LNCaP clone FGC (cell line): ENCODE data around the gene CD247.

ENCODE experiments used
- DNase-seq: peaks from one replicate; pipeline ENCODE4 v3.0.0-alpha.2; 2011; ENCODE audit warnings: low read depth
- H3K4me3 ChIP-seq: 2 replicates; pipeline ENCODE4 v1.5.1; 2011; ENCODE audit warnings: mild to moderate bottlenecking, low read depth, low read length, control low read depth
- CTCF ChIP-seq: IDR thresholded peaks from 2 replicates; pipeline ENCODE4 v1.5.1; 2012; ENCODE audit warnings: mild to moderate bottlenecking; ENCODE audit not compliant: control insufficient read depth, insufficient read depth; ENCODE audit errors: extremely low read depth

The CD247 gene

GRCh38 chr1:167452483-167452882 lies 65.8 kb downstream of the CD247 start:
- TF ChIP-seq CTCF = no peak
- no peak for DNase-seq
- H3K4me3 ChIP-seq = no peak overlapping the region

- no peak for TF ChIP-seq CTCF
- DNase-seq = no peak
Measured at GRCh38 chr1:167450843-167451242, 67.5 kb downstream of the CD247 start.

GRCh38 chr1:167447521-167448136 lies 70.7 kb downstream of the CD247 start:
- H3K4me3 ChIP-seq = no peak overlapping the region
- TF ChIP-seq CTCF = no peak
- no peak for DNase-seq

More at GRCh38 chr1:167450843-167451242, 67.5 kb downstream of the CD247 start:
- H3K4me3 ChIP-seq = no peak overlapping the region

- no peak overlapping the region for H3K4me3 ChIP-seq
- no peak for DNase-seq
- TF ChIP-seq CTCF = no peak
Measured at GRCh38 chr1:167446966-167447365, 71.4 kb downstream of the CD247 start.

GRCh38 chr1:167443757-167444156 lies 74.6 kb downstream of the CD247 start:
- no peak for DNase-seq
- no peak for TF ChIP-seq CTCF
- no peak overlapping the region for H3K4me3 ChIP-seq

DNA sequence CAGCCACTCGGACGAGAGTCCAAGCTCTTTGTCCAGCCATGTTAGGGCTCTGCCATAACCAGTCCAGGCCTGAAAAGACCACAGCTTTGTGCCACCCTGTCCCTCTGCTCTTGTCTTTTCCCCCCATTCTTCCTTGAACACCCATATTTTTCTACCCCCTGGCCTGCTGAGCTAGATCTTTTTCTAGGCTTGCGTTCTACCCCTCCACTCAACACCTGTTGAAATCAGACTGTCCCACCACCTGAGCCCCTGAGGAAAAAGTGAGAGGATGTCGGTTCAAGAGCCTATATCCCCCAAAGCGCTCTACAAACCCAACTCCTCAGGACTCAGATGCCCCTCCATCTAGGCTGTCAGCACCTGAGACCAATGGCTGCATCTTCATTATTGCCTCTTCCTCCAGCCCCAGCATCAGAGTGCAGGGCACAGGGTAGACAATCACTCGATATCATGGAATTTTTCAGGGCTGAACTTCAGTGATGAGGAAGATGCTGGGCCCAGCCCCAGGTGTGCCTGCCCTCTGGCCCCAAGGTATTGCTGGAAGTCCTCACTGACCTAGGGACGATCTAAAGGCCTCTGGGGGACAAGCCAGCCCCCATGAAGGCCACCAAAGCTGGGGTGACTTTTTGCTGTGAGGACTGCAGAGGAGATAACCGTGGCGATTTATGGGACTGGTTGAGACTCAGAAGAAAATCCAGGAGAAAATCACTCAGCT lies 75.3 kb downstream of the CD247 start:
- DNase-seq = no peak
- H3K4me3 ChIP-seq = no peak overlapping the region
- no peak for TF ChIP-seq CTCF
